Measurements from ENCODE around the gene HEBP2. TPM values are rescaled to one million over a fixed set of nuclear protein-coding genes. Genes with fewer than 3 reads are reported as not detected.

Gene HEBP2
- total RNA-seq, 1 experiment from 2014 or later, result 40.9 TPM

- no peak overlapping the region for H3K4me3 Mint-ChIP-seq
- H3K9me3 Mint-ChIP-seq, result no peaks in the 10 kb centered on the region
- DNase-seq (ENCODE audit: low spot score) (no peak), ATAC-seq (no peak)
- no peaks in the 10 kb centered on the region for H3K36me3 Mint-ChIP-seq
- TF ChIP-seq ZNF416 (CRISPR knock-in tag; IDR thresholded peaks at IDR 0.05) (no peak), NR2C2 (CRISPR knock-in tag; IDR thresholded peaks at IDR 0.05) (no peak), MXD4 (CRISPR knock-in tag; IDR thresholded peaks at IDR 0.05; ENCODE audit: borderline replicate concordance) (no peak), MAX (CRISPR knock-in tag; IDR thresholded peaks at IDR 0.05) (no peak), SOX15 (CRISPR knock-in tag; IDR thresholded peaks at IDR 0.05) (no peak), GABPB1 (CRISPR knock-in tag; IDR thresholded peaks at IDR 0.05) (no peak), GTF2I (CRISPR knock-in tag; conservative IDR thresholded peaks at IDR 0.05) (no peak), ZBTB21 (CRISPR knock-in tag; IDR thresholded peaks at IDR 0.05; ENCODE audit: borderline replicate concordance) (no peak), ATF2 (CRISPR knock-in tag; IDR thresholded peaks at IDR 0.05; ENCODE audit: borderline replicate concordance, low read depth) (no peak), FOXJ3 (CRISPR knock-in tag; IDR thresholded peaks at IDR 0.05; ENCODE audit: borderline replicate concordance) (no peak), NFE2L1 (CRISPR knock-in tag; IDR thresholded peaks at IDR 0.05) (no peak), HMGA2 (CRISPR knock-in tag; IDR thresholded peaks at IDR 0.05) (no peak), EMX1 (CRISPR knock-in tag; IDR thresholded peaks at IDR 0.05) (no peak), RORB (CRISPR knock-in tag; IDR thresholded peaks at IDR 0.05) (no peak), ATF1 (CRISPR knock-in tag; IDR thresholded peaks at IDR 0.05) (no peak), ELF4 (CRISPR knock-in tag; IDR thresholded peaks at IDR 0.05; ENCODE audit: low read depth) (no peak), CBFB (CRISPR knock-in tag; IDR thresholded peaks at IDR 0.05; ENCODE audit: low read depth) (no peak), IRF1 (CRISPR knock-in tag; IDR thresholded peaks at IDR 0.05) (no peak)
- peaks cover 40% of the 10 kb centered on the region for H3K4me1 Mint-ChIP-seq
- no peak overlapping the region for H3K27ac Mint-ChIP-seq
- no peaks in the 10 kb centered on the region for H3K27me3 Mint-ChIP-seq (ENCODE audit: low read depth)
- ChIA-PET CTCF (interaction anchor here (1.0 kb wide), 1 partner anchor 12 kb away, joined by 3 read pairs; no protein-coding TSS in a partner anchor), POLR2A (no interaction called here)
Measured at GRCh38 chr6:138374230-138374629, 29.8 kb upstream of the HEBP2 start.

- H3K4me3 Mint-ChIP-seq, result no peak overlapping the region
- no peak for DNase-seq (ENCODE audit: low spot score)
- H3K9me3 Mint-ChIP-seq, result no peaks in the 10 kb centered on the region
- POLR2A ChIA-PET, result no interaction called here
- H3K27ac Mint-ChIP-seq, result no peak overlapping the region
- no peak for ATAC-seq
- no peaks in the 10 kb centered on the region for H3K36me3 Mint-ChIP-seq
- H3K4me1 Mint-ChIP-seq, result peaks cover 39% of the 10 kb centered on the region
- TF ChIP-seq FOXP4 (CRISPR knock-in tag; IDR thresholded peaks at IDR 0.05), result no peak
- no peak for TF ChIP-seq ATF6 (CRISPR knock-in tag; IDR thresholded peaks at IDR 0.05)
- TF ChIP-seq SMAD4 (CRISPR knock-in tag; IDR thresholded peaks at IDR 0.05), result no peak
- no peak for TF ChIP-seq USF2 (CRISPR knock-in tag; IDR thresholded peaks at IDR 0.05)
- no peak for TF ChIP-seq ZNF671 (CRISPR knock-in tag; IDR thresholded peaks at IDR 0.05)
- TF ChIP-seq HMGA2 (CRISPR knock-in tag; IDR thresholded peaks at IDR 0.05), result no peak
- no peak for TF ChIP-seq GTF2I (CRISPR knock-in tag; conservative IDR thresholded peaks at IDR 0.05)
- no peaks in the 10 kb centered on the region for H3K27me3 Mint-ChIP-seq (ENCODE audit: low read depth)
- CTCF ChIA-PET, result no interaction called here
Measured at GRCh38 chr6:138374815-138375214, 29.2 kb upstream of the HEBP2 start.

All from WTC11 (cell line).